Type B pancreatic cell (in vitro differentiated cells): ENCODE data around the gene PALM2AKAP2. TPM values are rescaled to one million over a fixed set of nuclear protein-coding genes. Genes with fewer than 3 reads are reported as not detected.

ENCODE experiments used
- DNase-seq: peaks from one replicate; pipeline ENCODE4 v3.0.0; 2021; ENCODE audit warnings: mixed read lengths; ENCODE audit not compliant: unreplicated experiment; ENCODE audit errors: extremely low spot score
- H3K27ac Mint-ChIP-seq: 2 replicates; pipeline ENCODE4 v1.8.0; 2021; ENCODE audit warnings: mild to moderate bottlenecking, mixed read lengths
- H3K27me3 Mint-ChIP-seq: 2 replicates; pipeline ENCODE4 v1.8.0; 2021; ENCODE audit warnings: mixed read lengths
- H3K36me3 Mint-ChIP-seq: 2 replicates; pipeline ENCODE4 v1.8.0; 2021; ENCODE audit warnings: mixed read lengths
- H3K4me1 Mint-ChIP-seq: one replicate; pipeline ENCODE4 v1.8.0; 2021; ENCODE audit warnings: mixed read lengths; ENCODE audit not compliant: unreplicated experiment
- H3K4me3 Mint-ChIP-seq: 2 replicates; pipeline ENCODE4 v1.8.0; 2021; ENCODE audit warnings: mild to moderate bottlenecking, mixed read lengths
- H3K9me3 Mint-ChIP-seq: 2 replicates; pipeline ENCODE4 v1.8.0; 2021; ENCODE audit warnings: mixed read lengths
- CTCF ChIP-seq: fragments of 200-600 bp; sonication (generic); conservative IDR thresholded peaks from 2 replicates; pipeline ENCODE4 v1.5.0; 2021; ENCODE audit warnings: antibody characterized with exemption, mild to moderate bottlenecking
- total RNA-seq: library from RNA; stranded (reverse); gene quantifications from 2 replicates; pipeline ENCODE4 v1.2.1, GENCODE V29; 2021; ENCODE audit warnings: low replicate concordance

The PALM2AKAP2 gene
- total RNA-seq, 1 donor from 2014 or later, result 24.4 TPM

- Mint-ChIP-seq H3K27ac (no peak overlapping the region), H3K27me3 (no peaks in the 10 kb centered on the region), H3K36me3 (peaks cover 8% of the 10 kb centered on the region), H3K9me3 (no peaks in the 10 kb centered on the region), H3K4me3 (no peak overlapping the region), H3K4me1 (peaks cover 9% of the 10 kb centered on the region)
- no peak for TF ChIP-seq CTCF
- DNase-seq, result no peak
Measured at GRCh38 chr9:109802491-109802890, 22.5 kb downstream of the PALM2AKAP2 start.

- DNase-seq, result no peak
- no peak overlapping the region for H3K27ac Mint-ChIP-seq
Measured at GRCh38 chr9:109805050-109805449, 25.1 kb downstream of the PALM2AKAP2 start.

GRCh38 chr9:109806506-109807115 lies 26.6 kb downstream of the PALM2AKAP2 start:
- DNase-seq, result no peak
- H3K27me3 Mint-ChIP-seq, result peaks cover 4% of the 10 kb centered on the region
- peaks cover 15% of the 10 kb centered on the region for H3K4me1 Mint-ChIP-seq
- H3K36me3 Mint-ChIP-seq, result peaks cover 15% of the 10 kb centered on the region
- H3K27ac Mint-ChIP-seq, result no peak overlapping the region
- TF ChIP-seq CTCF, result no peak
- H3K9me3 Mint-ChIP-seq, result peaks cover 16% of the 10 kb centered on the region
- H3K4me3 Mint-ChIP-seq, result no peak overlapping the region

More at GRCh38 chr9:109805050-109805449, 25.1 kb downstream of the PALM2AKAP2 start:
- H3K4me1 Mint-ChIP-seq, result peaks cover 9% of the 10 kb centered on the region
- H3K36me3 Mint-ChIP-seq, result peaks cover 11% of the 10 kb centered on the region
- no peak for TF ChIP-seq CTCF
- no peaks in the 10 kb centered on the region for H3K27me3 Mint-ChIP-seq
- H3K4me3 Mint-ChIP-seq, result no peak overlapping the region
- H3K9me3 Mint-ChIP-seq, result peaks cover 9% of the 10 kb centered on the region

GRCh38 chr9:109811876-109812275 lies 31.9 kb downstream of the PALM2AKAP2 start:
- no peak overlapping the region for H3K4me3 Mint-ChIP-seq
- H3K27me3 Mint-ChIP-seq, result peaks cover 4% of the 10 kb centered on the region
- peaks cover 19% of the 10 kb centered on the region for H3K9me3 Mint-ChIP-seq
- DNase-seq, result no peak
- no peak for TF ChIP-seq CTCF
- H3K4me1 Mint-ChIP-seq, result peaks cover 15% of the 10 kb centered on the region
- peaks cover 13% of the 10 kb centered on the region for H3K36me3 Mint-ChIP-seq
- H3K27ac Mint-ChIP-seq, result no peak overlapping the region

GRCh38 chr9:109812331-109812730 lies 32.3 kb downstream of the PALM2AKAP2 start:
- TF ChIP-seq CTCF, result no peak
- H3K27ac Mint-ChIP-seq, result no peak overlapping the region

More at GRCh38 chr9:109812331-109812730, 32.3 kb downstream of the PALM2AKAP2 start:
- H3K27me3 Mint-ChIP-seq, result peaks cover 4% of the 10 kb centered on the region
- H3K4me1 Mint-ChIP-seq, result peaks cover 15% of the 10 kb centered on the region
- H3K4me3 Mint-ChIP-seq, result no peak overlapping the region
- peaks cover 10% of the 10 kb centered on the region for H3K36me3 Mint-ChIP-seq
- peaks cover 19% of the 10 kb centered on the region for H3K9me3 Mint-ChIP-seq
- DNase-seq, result no peak
